Measurements from ENCODE around the gene STMP1. TPM values are rescaled to one million over a fixed set of nuclear protein-coding genes. Genes with fewer than 3 reads are reported as not detected.

Gene STMP1
- total and polyA plus RNA-seq, 12 donors, result 20.8 to 52.4 (median 32.5) TPM

GRCh38 chr7:135717693-135718092, 55.4 kb downstream of the STMP1 start:
- Histone ChIP-seq H3K27ac (no peak overlapping the region), H3K4me3 (no peak overlapping the region), H3K36me3 (replicated peaks in 1 of 2) (no peaks in the 10 kb centered on the region), H3K27me3 (no peaks in the 10 kb centered on the region), H3K9me3 (replicated peaks in 1 of 3) (no peaks in the 10 kb centered on the region), H3K4me1 (replicated peaks in 1 of 2) (peaks cover 0 to 4% of the 10 kb centered on the region in 2 donors)
- DNase-seq, result no peak
- TF ChIP-seq CTCF (IDR thresholded peaks at IDR 0.05) (no peak), POLR2A (IDR thresholded peaks at IDR 0.05) (no peak)
- intact Hi-C loops (cut with DNase I), result no loop called here
- 77 to 96% (median 88%) methylated on average over 3 of the region's 3 CpGs for WGBS, 4 donors

GRCh38 chr7:135718219-135718618, 55.9 kb downstream of the STMP1 start:
- Histone ChIP-seq H3K9me3 (replicated peaks in 1 of 3) (no peaks in the 10 kb centered on the region), H3K4me3 (no peak overlapping the region), H3K27ac (no peak overlapping the region), H3K36me3 (replicated peaks in 1 of 2) (no peaks in the 10 kb centered on the region), H3K4me1 (replicated peaks in 1 of 2) (peaks cover 0 to 4% of the 10 kb centered on the region in 2 donors), H3K27me3 (no peaks in the 10 kb centered on the region)
- intact Hi-C loops (cut with DNase I), result no loop called here
- no peak for TF ChIP-seq POLR2A (IDR thresholded peaks at IDR 0.05)
- no peak for TF ChIP-seq CTCF (IDR thresholded peaks at IDR 0.05)
- DNase-seq, result no peak
- WGBS, 4 donors, result 86 to 100% (median 94%) methylated on average over 2 of the region's 2 CpGs

GRCh38 chr7:135718794-135719437, 56.6 kb downstream of the STMP1 start:
- TF ChIP-seq CTCF (IDR thresholded peaks at IDR 0.05) (no peak), POLR2A (IDR thresholded peaks at IDR 0.05) (no peak)
- no peak overlapping the region for H3K4me3 ChIP-seq
- peaks cover 0 to 4% of the 10 kb centered on the region in 2 donors for H3K4me1 ChIP-seq (replicated peaks in 1 of 2)
- H3K9me3 ChIP-seq (replicated peaks in 1 of 3), result no peaks in the 10 kb centered on the region
- 36 to 43% (median 42%) methylated on average over 7 of the region's 7 CpGs for WGBS, 4 donors
- intact Hi-C loops (cut with DNase I), result no loop called here
- no peak for DNase-seq
- H3K27ac ChIP-seq, result no peak overlapping the region
- no peaks in the 10 kb centered on the region for H3K36me3 ChIP-seq (replicated peaks in 1 of 2)
- H3K27me3 ChIP-seq, result no peaks in the 10 kb centered on the region

GRCh38 chr7:135719688-135720087, 57.4 kb downstream of the STMP1 start:
- Histone ChIP-seq H3K9me3 (replicated peaks in 1 of 3) (no peaks in the 10 kb centered on the region), H3K4me1 (replicated peaks in 1 of 2) (peaks cover 0 to 4% of the 10 kb centered on the region in 2 donors), H3K27me3 (no peaks in the 10 kb centered on the region), H3K36me3 (replicated peaks in 1 of 2) (no peaks in the 10 kb centered on the region), H3K27ac (no peak overlapping the region), H3K4me3 (no peak overlapping the region)
- no peak for TF ChIP-seq POLR2A (IDR thresholded peaks at IDR 0.05)
- TF ChIP-seq CTCF (IDR thresholded peaks at IDR 0.05), result no peak
- intact Hi-C loops (cut with DNase I), result no loop called here
- 31 to 56% (median 37%) methylated on average over 2 of the region's 2 CpGs for WGBS, 4 donors
- DNase-seq, result no peak

Measured in adrenal gland (tissue), 12 donors.